ENCODE measurements around the gene NDUFB10. TPM values are rescaled to one million over a fixed set of nuclear protein-coding genes. Genes with fewer than 3 reads are reported as not detected.
A peak's percentile ranks its signal among the peaks of the same experiment; 100 is the strongest.

Gene NDUFB10
- total RNA-seq, 2 experiments from 2014 or later, result 40.7 to 41.1 TPM

GRCh38 chr16:2008009-2008526 lies 48.7 kb downstream of the NDUFB10 start:
- Histone ChIP-seq H3K27me3 (ENCODE audit: control insufficient read depth in 1 of 2, insufficient read depth in 2 of 2, low read length in 2 of 2) (no peaks in the 10 kb centered on the region), H3K36me3 (ENCODE audit: insufficient read depth, low read length) (peaks cover 19% of the 10 kb centered on the region), H3K9me3 (ENCODE audit: control insufficient read depth in 1 of 2, insufficient read depth in 1 of 2, low read length in 2 of 2) (no peaks in the 10 kb centered on the region), H3K4me3 (ENCODE audit: low read length) (peak overlapping the region; percentile 63), H3K27ac (ENCODE audit: low read depth in 1 of 2, low read length in 2 of 2) (peak overlapping the region in 1 of 2 donors; percentile 29), H3K4me1 (ENCODE audit: insufficient read depth, low read length) (peaks cover 70% of the 10 kb centered on the region)
- intact Hi-C loops (cut with DNase I, micrococcal nuclease), result loop anchor here in 1 of 2 experiments (2.0 to 5.0 kb wide), 3 partner anchors 36 to 47 kb away; partner anchors contain the start of genes NTHL1, TBL3 and TSC2
- Mint-ChIP-seq H3K27ac (peak overlapping the region; percentile 88), H3K4me3 (peak overlapping the region; percentile 93), H3K27me3 (no peaks in the 10 kb centered on the region), H3K4me1 (ENCODE audit: low read depth) (peaks cover 40% of the 10 kb centered on the region), H3K36me3 (ENCODE audit: low read depth) (peaks cover 7% of the 10 kb centered on the region), H3K9me3 (no peaks in the 10 kb centered on the region)
- no peak for ATAC-seq (ENCODE audit: poor library complexity)
- ChIA-PET POLR2A (interaction anchor here (5.5 kb wide), 1 partner anchor 147 kb away, joined by 30 read pairs; the partner anchor contains the start of gene TRAF7), CTCF (interaction anchor here (1.2 kb wide), 1 partner anchor 65 kb away, joined by 3 read pairs; the partner anchor contains the start of gene MSRB1)
- TF ChIP-seq, protein P1, sequence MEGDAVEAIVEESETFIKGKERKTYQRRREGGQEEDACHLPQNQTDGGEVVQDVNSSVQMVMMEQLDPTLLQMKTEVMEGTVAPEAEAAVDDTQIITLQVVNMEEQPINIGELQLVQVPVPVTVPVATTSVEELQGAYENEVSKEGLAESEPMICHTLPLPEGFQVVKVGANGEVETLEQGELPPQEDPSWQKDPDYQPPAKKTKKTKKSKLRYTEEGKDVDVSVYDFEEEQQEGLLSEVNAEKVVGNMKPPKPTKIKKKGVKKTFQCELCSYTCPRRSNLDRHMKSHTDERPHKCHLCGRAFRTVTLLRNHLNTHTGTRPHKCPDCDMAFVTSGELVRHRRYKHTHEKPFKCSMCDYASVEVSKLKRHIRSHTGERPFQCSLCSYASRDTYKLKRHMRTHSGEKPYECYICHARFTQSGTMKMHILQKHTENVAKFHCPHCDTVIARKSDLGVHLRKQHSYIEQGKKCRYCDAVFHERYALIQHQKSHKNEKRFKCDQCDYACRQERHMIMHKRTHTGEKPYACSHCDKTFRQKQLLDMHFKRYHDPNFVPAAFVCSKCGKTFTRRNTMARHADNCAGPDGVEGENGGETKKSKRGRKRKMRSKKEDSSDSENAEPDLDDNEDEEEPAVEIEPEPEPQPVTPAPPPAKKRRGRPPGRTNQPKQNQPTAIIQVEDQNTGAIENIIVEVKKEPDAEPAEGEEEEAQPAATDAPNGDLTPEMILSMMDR (IDR thresholded peaks at IDR 0.05), result no peak
- peak in 4 of 14 experiments; percentile 30 to 57 (median 36) for DNase-seq

- Histone ChIP-seq H3K27me3 (ENCODE audit: control insufficient read depth in 1 of 2, insufficient read depth in 2 of 2, low read length in 2 of 2) (no peaks in the 10 kb centered on the region), H3K9me3 (ENCODE audit: control insufficient read depth in 1 of 2, insufficient read depth in 1 of 2, low read length in 2 of 2) (no peaks in the 10 kb centered on the region), H3K4me1 (ENCODE audit: insufficient read depth, low read length) (peaks cover 64% of the 10 kb centered on the region), H3K27ac (ENCODE audit: low read depth in 1 of 2, low read length in 2 of 2) (peak overlapping the region; percentile 2 to 29), H3K36me3 (ENCODE audit: insufficient read depth, low read length) (peaks cover 14% of the 10 kb centered on the region), H3K4me3 (ENCODE audit: low read length) (peak overlapping the region; percentile 63)
- Mint-ChIP-seq H3K36me3 (ENCODE audit: low read depth) (peaks cover 7% of the 10 kb centered on the region), H3K9me3 (no peaks in the 10 kb centered on the region), H3K27me3 (no peaks in the 10 kb centered on the region), H3K4me3 (peak overlapping the region; percentile 93), H3K4me1 (ENCODE audit: low read depth) (peaks cover 40% of the 10 kb centered on the region), H3K27ac (peak overlapping the region; percentile 88)
- TF ChIP-seq, protein P1 (IDR thresholded peaks at IDR 0.05), result no peak
- ChIA-PET CTCF (interaction anchor here (1.2 kb wide), 1 partner anchor 65 kb away, joined by 3 read pairs; the partner anchor contains the start of gene MSRB1), POLR2A (interaction anchor here (0.6 to 5.5 kb wide), 7 partner anchors 13 to 147 kb away, joined by 3 to 30 read pairs (median 4); partner anchors contain the start of genes GFER, RPS2, TBL3 and TRAF7)
- ATAC-seq (ENCODE audit: poor library complexity), result no peak
- DNase-seq, result peak in 3 of 14 experiments; percentile 44 to 48 (median 45)
- intact Hi-C loops (cut with DNase I, micrococcal nuclease), result loop anchor here in 1 of 2 experiments (1.0 to 5.0 kb wide), 4 partner anchors 16 to 48 kb away; partner anchors contain the start of genes NTHL1, TBL3 and TSC2
Measured at GRCh38 chr16:2008631-2009163, 49.4 kb downstream of the NDUFB10 start.

- ChIA-PET CTCF (no interaction called here), POLR2A (interaction anchor here (0.6 to 5.5 kb wide), 7 partner anchors 14 to 146 kb away, joined by 3 to 30 read pairs (median 4); partner anchors contain the start of genes GFER, RPS2, TBL3 and TRAF7)
- intact Hi-C loops (cut with DNase I, micrococcal nuclease), result loop anchor here in 1 of 2 experiments (1.0 to 5.0 kb wide), 4 partner anchors 17 to 48 kb away; partner anchors contain the start of genes NTHL1, TBL3 and TSC2
- Histone ChIP-seq H3K4me3 (ENCODE audit: low read length) (peak overlapping the region; percentile 63), H3K9me3 (ENCODE audit: control insufficient read depth in 1 of 2, insufficient read depth in 1 of 2, low read length in 2 of 2) (no peaks in the 10 kb centered on the region), H3K27me3 (ENCODE audit: control insufficient read depth in 1 of 2, insufficient read depth in 2 of 2, low read length in 2 of 2) (no peaks in the 10 kb centered on the region), H3K4me1 (ENCODE audit: insufficient read depth, low read length) (peaks cover 59% of the 10 kb centered on the region), H3K27ac (ENCODE audit: low read depth in 1 of 2, low read length in 2 of 2) (peak overlapping the region; percentile 2 to 29), H3K36me3 (ENCODE audit: insufficient read depth, low read length) (peaks cover 14% of the 10 kb centered on the region)
- H3K4me3 Mint-ChIP-seq, result peak overlapping the region; percentile 93
- TF ChIP-seq, protein P1 (IDR thresholded peaks at IDR 0.05), result no peak
- no peaks in the 10 kb centered on the region for H3K27me3 Mint-ChIP-seq
- H3K27ac Mint-ChIP-seq, result peak overlapping the region; percentile 88
- peaks cover 40% of the 10 kb centered on the region for H3K4me1 Mint-ChIP-seq (ENCODE audit: low read depth)
- ATAC-seq (ENCODE audit: poor library complexity) (peak; percentile 51), DNase-seq (no peak)
- H3K9me3 Mint-ChIP-seq, result no peaks in the 10 kb centered on the region
- H3K36me3 Mint-ChIP-seq (ENCODE audit: low read depth), result peaks cover 7% of the 10 kb centered on the region
Measured at GRCh38 chr16:2009164-2009711, 49.9 kb downstream of the NDUFB10 start.

Data from CD4-positive, alpha-beta T cell (primary cell).